ENCODE measurements around the gene KLHDC3.
"Not testable (repeated sequence)": the region's sequence is repeated elsewhere in the genome, so short reads cannot be mapped to it uniquely, and the experiment has no call there.

The KLHDC3 gene

DNA sequence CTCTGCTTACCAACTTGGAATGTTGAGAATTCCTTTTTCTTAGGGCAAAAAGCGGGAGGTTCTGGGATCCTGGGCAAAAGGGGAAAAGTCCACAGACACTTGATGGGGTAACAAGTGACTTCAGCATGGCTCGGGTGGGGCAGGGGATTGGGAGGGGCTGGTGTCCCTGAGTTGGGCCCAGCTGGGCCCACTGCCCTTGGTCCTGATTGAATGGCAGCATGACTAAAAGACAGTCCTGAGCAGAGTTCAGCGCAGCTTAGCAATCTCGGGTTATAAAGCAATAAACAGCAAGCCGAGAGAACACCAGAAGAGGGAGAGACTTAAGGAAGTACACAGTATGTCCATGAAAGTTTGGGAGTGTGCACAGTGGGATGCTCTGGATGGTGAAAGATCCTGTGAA, 24.1 kb upstream of the KLHDC3 start:
- no peak for DNase-seq

DNA sequence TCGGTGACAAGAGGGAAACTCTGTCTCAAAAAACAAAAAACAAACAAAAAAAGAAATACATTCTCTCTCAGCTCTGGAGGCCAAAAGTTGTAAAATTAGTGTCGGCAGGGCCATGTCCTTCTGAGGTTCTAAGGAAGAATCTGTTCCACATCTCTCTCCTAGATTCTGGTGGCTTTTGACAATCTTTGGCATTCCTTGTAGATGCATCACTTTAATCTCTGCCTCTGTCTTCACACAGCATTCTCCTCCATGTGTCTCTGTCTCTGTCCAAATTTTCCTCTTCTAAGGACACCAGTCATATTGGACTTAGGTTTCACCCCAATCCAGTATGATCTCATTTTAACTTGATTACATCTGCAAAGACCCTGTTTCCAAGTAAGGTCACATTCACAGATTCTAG, 20.6 kb upstream of the KLHDC3 start:
- no peak for DNase-seq

DNA sequence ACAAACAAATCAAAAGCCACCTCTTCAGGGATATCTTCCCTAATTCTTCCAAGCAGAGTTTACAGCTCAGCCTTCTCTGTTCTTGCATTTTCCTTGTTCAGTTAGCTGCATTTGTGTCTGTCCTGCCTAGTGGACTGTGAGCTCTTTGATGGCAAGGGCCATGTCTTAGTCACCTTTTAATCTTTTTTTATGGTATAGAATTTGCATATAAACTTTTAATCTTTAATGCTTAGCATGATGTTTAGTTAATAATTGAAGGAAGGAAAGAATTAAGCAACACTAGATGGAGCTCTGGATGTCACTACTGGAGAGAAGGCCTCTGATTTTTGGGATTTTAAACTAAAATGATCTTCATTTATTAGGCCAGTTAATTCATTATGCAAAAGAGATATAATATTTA, 17.5 kb upstream of the KLHDC3 start:
- DNase-seq, result no peak

DNA sequence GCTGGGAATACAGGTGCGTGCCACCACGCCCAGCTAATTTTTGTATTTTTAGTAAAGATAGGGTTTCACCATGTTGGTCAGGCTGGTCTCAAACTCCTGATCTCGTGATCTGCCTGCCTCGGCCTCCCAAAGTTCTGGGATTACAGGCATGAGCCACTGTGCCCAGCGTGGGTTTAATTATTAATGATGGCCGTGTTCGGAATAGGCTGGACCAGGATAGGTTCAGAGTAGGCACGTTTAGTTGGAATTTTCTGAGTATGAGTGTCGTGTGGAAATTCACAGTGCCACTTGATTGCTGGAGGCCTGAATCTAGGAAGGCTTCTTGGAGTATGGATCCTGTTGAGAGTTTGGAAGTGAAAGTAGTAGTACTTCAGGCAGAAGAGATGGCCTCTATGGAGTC, 15.8 kb upstream of the KLHDC3 start:
- DNase-seq, result not testable (repeated sequence)

DNA sequence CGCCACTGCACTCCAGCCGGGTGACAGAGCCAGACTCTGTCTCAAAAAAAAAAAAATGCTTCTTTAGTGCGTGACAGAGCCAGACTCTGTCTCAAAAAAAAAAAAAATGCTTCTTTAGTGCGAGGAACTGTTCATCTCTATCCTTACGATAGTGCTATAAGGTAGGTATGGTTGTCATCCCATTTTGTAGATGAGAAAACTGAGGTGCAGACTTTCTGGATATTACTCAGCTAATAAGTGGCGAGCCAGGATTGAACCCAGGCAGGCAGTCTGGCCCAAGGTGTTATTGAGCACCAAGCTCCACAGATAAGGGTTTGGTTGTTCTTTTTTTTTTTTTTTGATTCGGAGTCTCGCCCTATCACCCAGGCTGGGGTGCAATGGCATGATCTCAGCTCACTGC, 12.2 kb upstream of the KLHDC3 start:
- DNase-seq, result no peak

DNA sequence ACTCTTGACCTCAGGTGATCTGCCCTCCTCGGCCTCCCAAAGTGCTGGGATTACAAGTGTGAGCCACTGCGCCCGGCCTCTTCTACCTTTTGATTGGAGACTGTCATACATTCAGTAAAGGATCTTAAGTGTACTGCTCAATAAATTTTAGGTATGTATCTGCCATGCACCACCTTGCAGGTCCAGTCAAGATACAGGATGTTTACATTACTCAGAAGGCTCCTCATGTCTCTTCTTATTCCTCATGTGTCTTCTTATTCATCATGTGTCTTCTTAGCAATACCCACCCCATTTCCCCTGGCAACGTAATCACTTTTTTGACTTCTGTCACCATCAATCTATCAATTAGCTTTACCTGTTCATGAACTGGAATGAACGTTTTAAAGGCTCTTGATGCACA, 8.2 kb upstream of the KLHDC3 start:
- DNase-seq, result no peak

DNA sequence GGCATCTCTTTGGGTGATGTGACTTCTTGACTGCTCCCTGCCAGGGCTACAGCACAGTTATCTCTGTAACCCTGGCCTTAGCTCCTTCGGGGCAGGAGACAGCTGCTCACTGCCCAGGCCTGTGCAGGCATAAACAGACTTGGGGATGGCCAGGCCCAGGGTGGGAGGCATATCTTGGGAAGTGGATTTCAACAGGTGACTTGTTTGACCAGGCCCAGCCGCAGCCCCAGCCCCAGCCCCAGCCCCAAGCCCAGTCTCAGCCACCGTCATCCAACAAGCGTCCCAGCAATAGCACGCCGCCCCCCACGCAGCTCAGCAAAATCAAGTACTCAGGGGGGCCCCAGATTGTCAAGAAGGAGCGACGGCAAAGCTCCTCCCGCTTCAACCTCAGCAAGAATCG, 7.8 kb upstream of the KLHDC3 start:
- DNase-seq, result no peak

DNA sequence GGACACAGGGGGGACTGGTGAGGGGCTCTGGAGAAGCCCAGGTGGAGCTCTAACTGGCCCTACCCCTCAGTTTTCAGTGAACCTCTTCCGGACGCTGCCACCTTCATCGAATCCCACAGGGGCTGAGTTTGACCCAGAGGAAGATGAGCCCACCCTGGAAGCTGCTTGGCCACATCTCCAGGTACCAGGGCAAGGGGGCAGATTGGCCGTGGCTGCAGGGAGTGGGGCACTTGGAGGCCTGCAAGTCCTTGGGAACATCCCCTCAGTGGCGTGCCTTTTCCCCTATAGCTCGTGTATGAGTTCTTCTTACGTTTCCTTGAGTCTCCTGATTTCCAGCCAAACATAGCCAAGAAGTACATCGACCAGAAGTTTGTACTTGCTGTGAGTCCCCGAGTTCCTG, 6.9 kb upstream of the KLHDC3 start:
- no peak for DNase-seq

DNA sequence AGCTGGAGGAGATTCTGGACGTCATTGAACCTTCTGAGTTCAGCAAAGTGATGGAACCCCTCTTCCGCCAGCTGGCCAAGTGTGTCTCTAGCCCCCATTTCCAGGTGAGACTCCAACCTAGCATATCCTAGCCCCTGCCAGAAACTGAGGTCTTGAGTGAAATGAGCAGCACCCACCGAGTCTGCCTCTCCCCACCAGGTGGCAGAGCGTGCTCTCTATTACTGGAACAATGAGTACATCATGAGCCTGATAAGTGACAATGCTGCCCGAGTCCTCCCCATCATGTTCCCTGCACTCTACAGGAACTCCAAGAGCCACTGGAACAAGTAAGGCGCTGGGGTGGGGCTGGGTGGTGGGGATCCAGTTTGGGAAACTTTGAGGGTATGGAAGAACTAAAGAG, 4.9 kb upstream of the KLHDC3 start:
- DNase-seq, result peak; percentile 47

DNA sequence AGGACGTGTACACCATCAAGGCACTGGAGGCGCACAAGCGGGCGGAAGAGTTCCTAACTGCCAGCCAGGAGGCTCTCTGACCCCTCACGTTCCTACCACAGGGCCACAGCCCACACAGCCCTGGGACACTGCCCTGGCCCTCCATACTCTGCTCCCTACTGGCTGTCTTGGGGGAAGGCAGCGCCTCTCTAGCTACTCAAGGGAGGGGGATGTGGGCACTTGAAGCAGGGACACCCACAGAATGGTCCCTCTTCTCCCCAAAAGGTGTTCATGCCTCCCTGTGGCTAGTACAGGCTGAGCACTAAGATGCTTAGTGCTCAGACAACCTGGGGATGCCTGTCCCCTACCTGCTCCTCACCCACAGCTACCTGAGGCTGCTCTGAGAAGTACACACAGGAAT, 2.8 kb upstream of the KLHDC3 start:
- no peak for DNase-seq

DNA sequence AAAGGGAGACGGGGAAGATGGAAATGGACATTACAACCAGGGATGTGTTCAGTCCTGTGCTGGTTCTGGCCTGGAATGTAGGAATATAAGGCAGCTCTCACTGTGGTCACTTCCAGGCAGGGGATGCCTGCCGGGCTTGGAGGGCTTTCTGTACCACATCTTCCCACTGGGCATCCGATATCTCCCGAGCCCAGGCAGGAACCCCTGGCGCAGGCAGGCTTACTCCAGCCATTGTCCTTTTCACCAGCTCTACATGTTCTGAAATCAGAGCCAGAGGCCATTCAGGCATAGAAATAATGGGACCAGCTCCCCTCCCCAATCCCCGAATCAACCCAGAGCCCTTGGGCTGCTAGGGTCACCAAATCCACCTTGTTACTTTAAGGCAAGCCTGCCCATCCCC, 1.7 kb upstream of the KLHDC3 start:
- DNase-seq, result no peak

DNA sequence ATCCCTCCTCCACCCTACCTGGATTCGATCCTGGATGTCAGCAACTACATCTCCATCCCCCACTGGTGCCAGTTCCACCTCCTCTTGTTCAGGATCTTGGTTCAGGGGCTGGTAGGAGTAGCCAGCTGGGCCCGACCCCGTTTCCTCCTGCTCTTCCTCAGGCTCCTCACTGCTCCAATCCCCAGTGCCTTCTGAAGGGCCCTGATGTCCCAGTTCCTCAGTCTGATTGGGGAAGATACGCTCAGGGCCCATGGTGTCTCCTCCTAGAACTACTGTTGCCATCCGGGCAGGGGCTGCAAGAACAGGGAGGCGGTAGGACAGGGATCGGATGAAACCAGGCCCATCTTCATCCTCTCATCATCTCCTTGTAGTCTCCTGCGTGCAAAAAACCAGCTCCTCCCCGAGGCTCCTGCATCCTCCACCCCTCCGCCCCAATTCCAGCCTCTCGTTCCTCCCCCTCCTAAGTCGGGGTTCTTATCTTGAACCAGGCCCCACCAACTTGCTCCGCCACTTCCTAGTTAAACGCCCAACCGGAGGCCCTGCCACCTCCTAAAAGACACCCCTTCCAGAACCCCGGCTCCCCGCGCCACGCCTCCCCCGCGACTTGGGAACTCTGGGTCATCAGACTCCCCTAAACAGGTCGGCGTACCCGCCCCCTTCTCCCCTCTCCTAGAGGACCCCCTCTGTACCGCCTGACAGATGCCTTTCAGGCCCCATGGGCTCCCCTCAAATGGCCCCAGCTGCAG, 779 bp upstream of the KLHDC3 start:
- no peak for DNase-seq

DNA sequence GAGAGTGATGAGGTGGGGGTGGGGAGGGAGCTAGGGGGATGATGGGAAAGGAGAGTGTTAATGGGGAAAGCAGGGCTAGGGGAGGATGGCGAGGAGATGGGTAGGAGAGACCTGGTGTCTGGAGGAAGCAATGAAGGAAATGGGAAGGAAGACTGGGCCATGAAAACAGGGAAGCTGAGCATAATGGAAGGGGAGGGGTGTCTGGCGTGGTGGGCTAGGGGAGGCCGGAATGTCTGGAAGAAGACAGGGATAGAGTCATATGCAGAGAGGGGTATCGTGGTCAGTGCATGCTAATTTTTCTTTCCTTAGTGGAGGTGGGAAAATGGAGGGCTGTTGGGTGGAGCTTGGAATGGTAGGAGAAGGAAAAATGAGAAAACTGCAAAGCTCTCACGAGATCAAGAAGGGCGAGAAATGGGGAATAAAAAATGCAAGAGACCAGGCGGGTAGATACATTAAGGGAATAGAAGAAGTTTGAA, 423 bp downstream of the KLHDC3 start:
- DNase-seq, result no peak

DNA sequence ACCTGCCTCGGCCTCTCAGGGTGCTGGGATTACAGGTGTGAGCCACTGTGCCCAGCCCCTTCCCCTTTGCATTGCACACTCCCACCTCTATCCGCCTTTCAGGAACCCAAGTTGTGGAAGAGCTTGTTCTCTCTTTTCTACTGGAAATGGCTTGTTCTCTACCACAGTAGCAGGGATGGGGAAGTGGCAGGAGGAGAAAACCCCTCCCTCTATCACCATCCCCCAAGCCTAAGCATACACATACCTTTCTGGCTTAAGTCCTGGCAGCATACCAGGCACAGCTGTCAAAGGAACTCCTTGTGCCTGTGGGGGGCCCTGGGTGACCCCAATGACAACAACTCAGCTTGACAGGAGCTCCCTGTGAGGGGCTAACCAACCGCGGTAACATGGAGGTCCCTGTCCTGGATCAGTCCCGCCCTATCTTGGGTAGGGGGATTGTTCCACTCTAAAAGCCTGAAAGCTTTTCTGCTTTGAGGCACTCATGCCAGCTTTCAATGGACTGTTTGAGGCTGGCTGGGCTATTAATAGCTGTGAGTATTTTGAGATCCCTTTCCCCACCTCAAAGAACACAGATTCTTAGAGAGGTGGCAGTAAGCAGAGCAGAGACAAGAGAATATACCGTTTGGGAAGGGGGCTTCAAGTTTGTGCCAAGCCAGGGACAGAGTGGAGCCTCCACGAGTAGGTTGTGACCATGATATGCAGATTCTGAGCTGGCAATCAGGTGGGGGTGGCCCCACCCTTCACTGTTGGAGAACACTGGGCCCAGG, 2.3 kb downstream of the KLHDC3 start:
- DNase-seq, result no peak

DNA sequence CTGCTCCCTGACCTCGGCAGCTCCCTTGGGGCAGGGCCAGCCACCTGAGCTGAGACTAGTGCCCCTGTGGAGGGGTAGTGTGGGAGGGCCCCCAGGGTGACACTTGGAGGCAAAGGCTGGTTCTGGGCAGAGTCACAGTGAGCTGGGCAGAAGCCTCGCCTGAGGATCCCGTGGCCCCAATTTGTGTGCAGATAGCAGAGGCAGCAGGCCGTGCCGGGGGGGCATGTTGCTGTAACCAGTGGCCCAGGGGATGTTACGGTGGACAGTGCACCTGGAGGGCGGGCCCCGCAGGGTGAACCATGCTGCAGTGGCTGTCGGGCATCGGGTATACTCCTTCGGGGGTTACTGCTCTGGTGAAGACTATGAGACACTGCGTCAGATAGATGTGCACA, 2.9 kb downstream of the KLHDC3 start:
- DNase-seq, result no peak

DNA sequence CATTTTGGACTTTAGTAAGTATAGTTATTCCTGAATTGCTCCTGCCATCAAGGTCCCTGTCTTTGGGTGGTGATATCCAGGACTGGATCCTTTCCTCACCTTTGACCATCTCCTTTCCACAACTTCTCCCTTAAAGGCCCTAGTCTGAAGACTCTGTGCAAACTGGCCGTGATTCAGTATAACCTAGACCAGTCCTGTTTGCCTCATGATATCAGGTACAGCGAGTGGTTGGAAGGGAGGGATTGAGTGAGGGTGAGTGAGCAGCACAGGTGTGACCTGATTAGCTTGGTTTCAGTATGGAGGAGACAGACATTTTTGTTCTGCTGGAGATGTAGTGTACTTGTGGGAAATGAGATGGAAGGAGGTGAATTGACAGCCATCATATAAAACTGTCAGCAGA, 5.1 kb downstream of the KLHDC3 start:
- no peak for DNase-seq

DNA sequence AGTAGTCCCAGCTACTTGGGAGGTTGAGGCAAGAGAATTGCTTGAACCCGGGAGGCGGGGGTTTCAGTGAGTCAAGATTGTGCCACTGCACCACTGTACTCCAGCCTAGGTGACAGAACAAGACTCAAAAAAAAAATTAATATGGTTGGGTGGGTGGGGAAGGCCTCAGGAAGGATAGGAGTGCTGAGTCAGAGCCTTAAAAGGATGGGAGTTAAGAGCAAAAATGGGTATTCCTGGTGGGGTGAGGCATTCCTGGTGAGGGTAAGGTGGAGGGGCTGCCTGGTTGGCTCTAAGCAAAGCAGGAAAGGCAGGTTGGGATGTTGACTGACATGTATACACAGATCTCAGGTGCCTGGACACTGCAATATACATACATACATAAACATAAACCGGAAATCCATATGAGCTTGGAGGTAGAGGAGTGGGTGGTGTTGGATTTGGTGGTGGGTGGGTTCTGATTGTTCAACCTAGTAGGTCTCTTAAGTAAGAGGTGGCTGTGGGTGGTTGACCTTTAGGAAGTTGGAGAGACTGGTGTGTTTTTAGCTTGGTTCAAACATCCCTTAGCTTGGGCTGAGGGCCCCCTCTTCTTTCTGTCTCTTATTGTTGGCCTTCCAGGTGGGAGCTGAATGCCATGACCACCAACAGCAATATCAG, 6.1 kb downstream of the KLHDC3 start:
- no peak for DNase-seq

DNA sequence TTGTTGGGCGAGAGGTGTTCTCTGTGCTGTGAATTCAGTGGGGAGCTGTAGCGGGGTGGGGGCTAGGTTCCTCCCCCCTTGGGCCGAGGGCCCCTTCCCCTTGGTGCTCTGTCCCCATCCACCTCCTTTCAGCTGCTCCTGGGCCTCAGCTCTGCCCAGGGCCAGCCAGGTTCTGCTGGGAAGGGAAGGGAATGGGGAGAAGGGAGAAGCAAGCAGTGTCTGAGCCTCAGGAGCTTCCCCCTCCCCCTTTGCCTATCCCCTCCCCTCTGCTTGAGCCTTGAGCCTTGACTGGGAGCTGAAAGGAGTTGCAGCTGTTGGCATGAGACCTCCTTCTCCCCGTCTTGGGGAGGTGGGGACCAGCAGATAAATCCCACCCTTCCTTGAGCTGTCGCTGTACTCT, 6.8 kb downstream of the KLHDC3 start:
- no peak for DNase-seq

DNA sequence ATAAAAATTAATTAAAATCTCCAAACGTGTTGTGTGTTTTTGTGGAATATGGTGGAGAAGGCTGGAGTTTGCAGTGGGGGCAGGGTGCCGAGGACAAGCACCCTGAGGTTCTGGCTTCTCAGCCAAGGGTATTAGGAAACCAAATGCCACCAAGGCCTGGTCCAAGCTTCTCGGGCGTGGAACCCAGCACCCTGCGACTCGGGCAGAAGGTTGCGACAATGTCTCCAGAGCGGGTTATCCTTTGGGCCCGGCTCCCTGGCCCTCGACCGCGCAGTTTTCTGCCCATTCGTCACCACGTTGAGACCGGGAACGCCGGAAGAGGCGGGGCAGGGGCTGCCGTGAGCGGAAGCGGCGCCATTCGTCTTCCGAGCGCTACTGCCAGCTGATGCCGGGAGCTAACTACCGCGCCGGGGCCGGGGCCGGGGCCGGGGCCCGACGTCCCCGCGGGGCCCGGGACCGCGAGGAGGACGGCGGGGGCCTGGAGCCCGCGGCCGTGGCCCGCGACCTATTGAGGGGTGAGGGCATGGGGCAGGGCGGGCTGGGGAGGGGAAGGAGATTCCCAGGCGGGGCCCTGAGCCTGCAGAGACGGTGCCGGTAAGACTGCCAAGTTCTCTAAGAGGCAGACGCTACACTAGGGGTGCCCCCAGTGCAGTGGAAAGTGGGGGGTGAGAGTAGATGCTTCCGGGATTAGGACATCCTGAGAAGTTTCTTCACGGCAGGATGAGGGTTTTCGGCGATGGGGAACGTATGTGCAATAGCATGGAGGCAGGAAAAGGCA, 7.4 kb downstream of the KLHDC3 start, which contains the start of gene RRP36:
TSS of gene RRP36 (plus strand) at position 354 of the 778 bp plus-strand sequence. CDS start at position 386, 32 bp downstream.
- DNase-seq, result peak; percentile 69

DNA sequence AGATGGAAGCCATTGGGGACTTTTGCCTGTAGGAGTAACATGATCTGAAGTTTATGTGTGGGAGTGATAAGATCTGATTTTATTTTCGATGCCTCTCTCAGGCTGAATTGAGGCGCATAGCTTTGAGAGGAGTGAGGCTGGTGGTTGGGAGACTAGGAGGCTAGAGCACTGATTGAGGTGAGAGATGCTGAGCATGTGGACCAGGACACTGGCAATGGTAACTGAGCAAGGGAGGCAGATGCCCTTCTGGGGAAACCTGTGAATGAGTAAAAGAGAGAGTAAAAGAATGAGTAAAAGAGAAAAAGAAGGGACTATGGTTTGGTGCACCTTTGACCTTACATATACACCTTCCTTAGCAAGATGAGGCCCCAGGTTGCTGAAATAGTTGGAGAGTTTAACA, 10.4 kb downstream of the KLHDC3 start:
- no peak for DNase-seq

DNA sequence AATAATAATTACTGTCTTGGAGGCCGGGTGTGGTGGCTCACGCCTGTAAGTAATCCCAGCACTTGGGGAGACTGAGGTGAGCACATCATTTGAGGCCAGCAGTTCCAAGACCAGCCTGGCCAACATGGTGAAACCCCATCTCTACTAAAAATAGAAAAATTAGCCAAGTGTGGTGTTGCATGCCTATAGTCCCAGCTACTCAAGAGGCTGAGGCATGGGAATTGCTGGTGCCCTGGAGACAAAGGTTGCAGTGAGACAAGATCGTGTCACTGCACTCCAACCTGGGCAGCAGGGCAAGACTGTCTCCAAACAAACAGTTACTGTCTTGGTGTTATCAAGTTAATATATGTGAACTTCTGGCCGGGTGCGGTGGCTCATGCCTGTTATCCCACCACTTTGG, 12.3 kb downstream of the KLHDC3 start:
- DNase-seq, result no peak

DNA sequence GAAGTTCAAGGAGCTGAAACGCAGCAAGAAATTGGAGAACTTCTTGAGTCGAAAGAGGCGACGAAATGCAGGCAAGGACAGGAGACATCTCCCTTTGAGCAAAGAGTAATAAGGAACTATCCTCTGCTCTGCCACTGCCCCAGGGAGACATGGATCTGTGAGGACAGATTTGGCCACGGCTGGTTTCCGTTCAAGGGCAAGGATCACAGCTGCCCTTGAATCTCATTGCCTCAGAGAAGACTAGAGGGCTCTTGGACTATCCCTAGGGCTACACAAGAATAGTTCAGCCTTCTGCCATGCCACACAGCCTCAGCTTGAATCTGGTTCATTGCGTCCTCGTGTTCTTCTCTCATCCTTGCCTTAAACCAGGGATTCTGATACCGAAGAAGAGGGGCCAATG, 15.1 kb downstream of the KLHDC3 start:
- DNase-seq, result no peak

DNA sequence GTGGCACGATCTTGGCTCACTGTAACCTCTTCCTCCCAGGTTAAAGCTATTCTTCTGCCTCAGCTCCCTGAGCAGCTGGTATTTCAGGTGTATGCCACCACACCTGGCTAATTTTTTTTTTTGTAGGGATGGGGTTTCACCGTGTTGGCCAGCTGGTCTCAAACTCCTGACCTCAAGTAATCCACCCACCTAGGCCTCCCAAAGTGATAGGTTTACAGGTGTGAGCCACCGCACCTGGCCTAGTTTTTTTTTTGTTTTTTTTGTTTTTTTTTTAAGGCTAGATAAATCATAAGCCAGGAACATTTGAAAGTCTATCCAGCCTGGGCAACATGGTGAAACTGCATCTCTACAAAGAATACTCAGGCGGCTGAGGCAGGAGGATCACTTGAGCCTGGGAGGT, 18.3 kb downstream of the KLHDC3 start:
- no peak for DNase-seq
